K562 (cell line): Measurements from ENCODE around the gene DPH1. TPM values are rescaled to one million over a fixed set of nuclear protein-coding genes. Genes with fewer than 3 reads are reported as not detected.

Source experiments
- DLX4 ChIP-seq: fragments of 250-450 bp; sonication (Bioruptor Pico); IDR thresholded peaks from 2 replicates; pipeline ENCODE4 v1.6.1; 2021; ENCODE audit warnings: mild to moderate bottlenecking
- IFI16 ChIP-seq: fragments of 250-450 bp; sonication (Bioruptor Pico); IDR thresholded peaks from 2 replicates; pipeline ENCODE4 v2.1.2; 2022; ENCODE audit warnings: mild to moderate bottlenecking, inconsistent platforms
- KLF13 ChIP-seq: fragments of 450-650 bp; IDR thresholded peaks from 2 replicates; pipeline ENCODE4 v1.6.1; 2016; ENCODE audit warnings: missing genetic modification characterization, low read depth, mild to moderate bottlenecking, missing compliant biosample characterization, moderate library complexity, borderline replicate concordance
- MCM5 ChIP-seq: fragments of 450-650 bp; IDR thresholded peaks from 2 replicates; pipeline ENCODE4 v1.6.1; 2016; ENCODE audit warnings: low read depth
- NEUROD1 ChIP-seq: fragments of 150-350 bp; IDR thresholded peaks from 2 replicates; pipeline ENCODE4 v1.6.1; 2014; ENCODE audit warnings: borderline replicate concordance, low read length, low read depth; ENCODE audit not compliant: partially characterized antibody
- NFATC3 ChIP-seq: fragments of 450-650 bp; IDR thresholded peaks from 2 replicates; pipeline ENCODE4 v1.6.1; 2017; ENCODE audit warnings: mild to moderate bottlenecking
- NONO ChIP-seq, 2 experiments: fragments of 200-400 bp in 1 of 2; fragments of 450-650 bp in 1 of 2; formaldehyde crosslinking in 1 of 2; IDR thresholded peaks; 2 replicates each; pipeline ENCODE4 v1.6.1; 2017; ENCODE audit warnings: low read depth in 2 of 2, mild to moderate bottlenecking in 2 of 2, moderate library complexity in 2 of 2, low read length in 1 of 2
- PRDM10 ChIP-seq: fragments of 450-650 bp; IDR thresholded peaks from 2 replicates; pipeline ENCODE4 v1.6.1; 2018; ENCODE audit not compliant: partially characterized antibody
- SMARCA5 ChIP-seq: fragments of 450-650 bp; IDR thresholded peaks from 2 replicates; pipeline ENCODE4 v1.6.1; 2016
- SRSF9 ChIP-seq: fragments of 200-400 bp; formaldehyde crosslinking; IDR thresholded peaks from 2 replicates; pipeline ENCODE4 v1.6.1; 2017; ENCODE audit warnings: low read depth, low read length, borderline replicate concordance
- ZNF655 ChIP-seq: fragments of 250-450 bp; sonication (Bioruptor Pico); IDR thresholded peaks from 2 replicates; pipeline ENCODE4 v1.5.0; 2021
- ZNF699 ChIP-seq: fragments of 250-450 bp; sonication (Bioruptor Pico); IDR thresholded peaks from 2 replicates; pipeline ENCODE4 v1.8.0; 2021; ENCODE audit warnings: mild to moderate bottlenecking, moderate library complexity; ENCODE audit not compliant: insufficient replicate concordance
- ZZZ3 ChIP-seq: fragments of 450-650 bp; IDR thresholded peaks from 2 replicates; pipeline ENCODE4 v1.6.1; 2016; ENCODE audit warnings: antibody characterized with exemption, mild to moderate bottlenecking, moderate library complexity
- polyA plus RNA-seq, 8 experiments: library from polyadenylated mRNA; depleted of rRNA in 4 of 8; stranded (reverse) in 5 of 8; unstranded in 3 of 8; fragments of >200 nt; fragmentation: Nextera tagmentation in 2 of 8; fragmentation: Illumina TruSeq in 1 of 8; extraction: Ambion mirVana in 2 of 8; extraction: Trizol in 1 of 8; gene quantifications; 2 replicates each; pipeline versions ENCODE4 v1.2.1 to v1.2.3, GENCODE V29; 2011 to 2014; ENCODE audit warnings: inconsistent platforms in 1 of 8, missing spikeins in 1 of 8
- total RNA-seq, 7 experiments: library from RNA; depleted of rRNA in 6 of 7; stranded (reverse); fragments of >200 nt in 6 of 7; fragmentation: Illumina TruSeq in 2 of 7; extraction: Trizol in 2 of 7; gene quantifications; 2 replicates each; pipeline versions ENCODE4 v1.2.1 to v1.2.3, GENCODE V29; 2011 to 2021; ENCODE audit warnings: low replicate concordance in 1 of 7
- TF ChIP-seq, protein P1 (sequence below): fragments of 450-650 bp; IDR thresholded peaks from 2 replicates; pipeline ENCODE4 v1.6.1; 2017; ENCODE audit warnings: antibody characterized with exemption
- TF ChIP-seq, protein P2 (sequence below): sonication (generic); formaldehyde crosslinking; IDR thresholded peaks from 2 replicates; pipeline ENCODE4 v1.8.1; 2022; ENCODE audit warnings: missing genetic modification reagents
- TF ChIP-seq, protein P3 (sequence below): sonication (generic); formaldehyde crosslinking; IDR thresholded peaks from 2 replicates; pipeline ENCODE4 v1.8.1; 2023; ENCODE audit warnings: mild to moderate bottlenecking, missing genetic modification reagents

Gene DPH1
- total and polyA plus RNA-seq, 9 of the 15 experiments (the other 6 are each of a cell fraction or from before 2014, with no cell fraction given), result 0.42 to 40.6 (median 20.2) TPM

- TF ChIP-seq DLX4 (CRISPR knock-in tag), result no peak
- no peak for TF ChIP-seq ZNF655
- TF ChIP-seq, protein P1, sequence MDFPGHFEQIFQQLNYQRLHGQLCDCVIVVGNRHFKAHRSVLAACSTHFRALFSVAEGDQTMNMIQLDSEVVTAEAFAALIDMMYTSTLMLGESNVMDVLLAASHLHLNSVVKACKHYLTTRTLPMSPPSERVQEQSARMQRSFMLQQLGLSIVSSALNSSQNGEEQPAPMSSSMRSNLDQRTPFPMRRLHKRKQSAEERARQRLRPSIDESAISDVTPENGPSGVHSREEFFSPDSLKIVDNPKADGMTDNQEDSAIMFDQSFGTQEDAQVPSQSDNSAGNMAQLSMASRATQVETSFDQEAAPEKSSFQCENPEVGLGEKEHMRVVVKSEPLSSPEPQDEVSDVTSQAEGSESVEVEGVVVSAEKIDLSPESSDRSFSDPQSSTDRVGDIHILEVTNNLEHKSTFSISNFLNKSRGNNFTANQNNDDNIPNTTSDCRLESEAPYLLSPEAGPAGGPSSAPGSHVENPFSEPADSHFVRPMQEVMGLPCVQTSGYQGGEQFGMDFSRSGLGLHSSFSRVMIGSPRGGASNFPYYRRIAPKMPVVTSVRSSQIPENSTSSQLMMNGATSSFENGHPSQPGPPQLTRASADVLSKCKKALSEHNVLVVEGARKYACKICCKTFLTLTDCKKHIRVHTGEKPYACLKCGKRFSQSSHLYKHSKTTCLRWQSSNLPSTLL, result no peak
- no peak for TF ChIP-seq IFI16 (CRISPR knock-in tag)
- TF ChIP-seq ZNF699 (CRISPR knock-in tag), result no peak
- TF ChIP-seq, protein P2, sequence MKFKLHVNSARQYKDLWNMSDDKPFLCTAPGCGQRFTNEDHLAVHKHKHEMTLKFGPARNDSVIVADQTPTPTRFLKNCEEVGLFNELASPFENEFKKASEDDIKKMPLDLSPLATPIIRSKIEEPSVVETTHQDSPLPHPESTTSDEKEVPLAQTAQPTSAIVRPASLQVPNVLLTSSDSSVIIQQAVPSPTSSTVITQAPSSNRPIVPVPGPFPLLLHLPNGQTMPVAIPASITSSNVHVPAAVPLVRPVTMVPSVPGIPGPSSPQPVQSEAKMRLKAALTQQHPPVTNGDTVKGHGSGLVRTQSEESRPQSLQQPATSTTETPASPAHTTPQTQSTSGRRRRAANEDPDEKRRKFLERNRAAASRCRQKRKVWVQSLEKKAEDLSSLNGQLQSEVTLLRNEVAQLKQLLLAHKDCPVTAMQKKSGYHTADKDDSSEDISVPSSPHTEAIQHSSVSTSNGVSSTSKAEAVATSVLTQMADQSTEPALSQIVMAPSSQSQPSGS (CRISPR knock-in tag), result no peak
- no peak for TF ChIP-seq ZZZ3
- TF ChIP-seq MCM5, result no peak
- no peak for TF ChIP-seq KLF13 (tag)
- TF ChIP-seq, protein P3, sequence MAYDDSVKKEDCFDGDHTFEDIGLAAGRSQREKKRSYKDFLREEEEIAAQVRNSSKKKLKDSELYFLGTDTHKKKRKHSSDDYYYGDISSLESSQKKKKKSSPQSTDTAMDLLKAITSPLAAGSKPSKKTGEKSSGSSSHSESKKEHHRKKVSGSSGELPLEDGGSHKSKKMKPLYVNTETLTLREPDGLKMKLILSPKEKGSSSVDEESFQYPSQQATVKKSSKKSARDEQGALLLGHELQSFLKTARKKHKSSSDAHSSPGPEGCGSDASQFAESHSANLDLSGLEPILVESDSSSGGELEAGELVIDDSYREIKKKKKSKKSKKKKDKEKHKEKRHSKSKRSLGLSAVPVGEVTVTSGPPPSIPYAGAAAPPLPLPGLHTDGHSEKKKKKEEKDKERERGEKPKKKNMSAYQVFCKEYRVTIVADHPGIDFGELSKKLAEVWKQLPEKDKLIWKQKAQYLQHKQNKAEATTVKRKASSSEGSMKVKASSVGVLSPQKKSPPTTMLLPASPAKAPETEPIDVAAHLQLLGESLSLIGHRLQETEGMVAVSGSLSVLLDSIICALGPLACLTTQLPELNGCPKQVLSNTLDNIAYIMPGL (CRISPR knock-in tag), result 0 out of 2 replicates have a peak, but pooled peaks have one; percentile 58
- TF ChIP-seq SMARCA5, result no peak
- no peak for TF ChIP-seq PRDM10
- no peak for TF ChIP-seq NFATC3
- peak; percentile 47 to 81; a peak in 2 of 4 replicates for TF ChIP-seq NONO (IDR thresholded peaks at IDR 0.05; ENCODE audit: low read depth in 2 of 2, low read length in 1 of 2)
- peak; percentile 67 for TF ChIP-seq NEUROD1
- TF ChIP-seq SRSF9, result no peak
These were observed 11.8 kb downstream of the DPH1 start, which contains the start of gene OVCA2 (continued) for GRCh38 chr17:2041561-2042389.
